Bladder microvascular endothelial cell (primary cell): Measurements from ENCODE around the gene R3HDML. TPM values are rescaled to one million over a fixed set of nuclear protein-coding genes. Genes with fewer than 3 reads are reported as not detected.

Source experiments
- total RNA-seq: library from RNA; depleted of rRNA; stranded (reverse); fragments of >200 nt; gene quantifications from 2 replicates; pipeline ENCODE4 v1.2.3, GENCODE V29; 2014

The R3HDML gene
- total RNA-seq = not detected in 2 replicates

GRCh38 chr20:44336725-44337380, at the start of gene R3HDML:
Gene R3HDML (plus strand): TSS chr20:44337043. CDS start chr20:44337158, 115 bp downstream.

GRCh38 chr20:44310664-44311639, 25.9 kb upstream of the R3HDML start, which contains the start of gene FITM2:
Gene FITM2 (minus strand): TSS chr20:44311202. CDS start chr20:44311148, 54 bp downstream.

GRCh38 chr20:44355498-44356352, 18.9 kb downstream of the R3HDML start, which contains the start of gene HNF4A:
Gene HNF4A (plus strand): TSS chr20:44355699. CDS start chr20:44355805, 106 bp downstream.

Other genes starting within 250 kb of the R3HDML start
- gene JPH2, start 149.9 kb upstream of the R3HDML start, total RNA-seq = 0.16 and 0.63 TPM in 2 replicates
- 33.0 and 37.6 TPM in 2 replicates for gene OSER1, start 126.3 kb upstream of the R3HDML start, total RNA-seq
- gene GDAP1L1, start 89.7 kb upstream of the R3HDML start, total RNA-seq = not detected in 2 replicates
- 4.9 and 9.0 TPM in 2 replicates for gene FITM2, start 25.8 kb upstream of the R3HDML start, total RNA-seq
- under 0.01 TPM in 1 of 2 replicates, not detected in the other for gene HNF4A, start 18.7 kb downstream of the R3HDML start, total RNA-seq
- 1.6 and 4.9 TPM in 2 replicates for gene TTPAL, start 138.8 kb downstream of the R3HDML start, total RNA-seq
- 96.7 and 97.1 TPM in 2 replicates for gene SERINC3, start 185.0 kb downstream of the R3HDML start, total RNA-seq
- 128 and 172 TPM in 2 replicates for gene PKIG, start 245.5 kb downstream of the R3HDML start, total RNA-seq